Measurements from ENCODE around the gene ATP2A3. TPM values are rescaled to one million over a fixed set of nuclear protein-coding genes. Genes with fewer than 3 reads are reported as not detected.

Gene ATP2A3
- total RNA-seq, 2 donors from 2014 or later: 27.5 to 27.7 TPM

GRCh38 chr17:3977387-3977786, 13.2 kb upstream of the ATP2A3 start:
- intact Hi-C loops (cut with DNase I): no loop called here
- no peak for DNase-seq (ENCODE audit: low spot score)

DNA sequence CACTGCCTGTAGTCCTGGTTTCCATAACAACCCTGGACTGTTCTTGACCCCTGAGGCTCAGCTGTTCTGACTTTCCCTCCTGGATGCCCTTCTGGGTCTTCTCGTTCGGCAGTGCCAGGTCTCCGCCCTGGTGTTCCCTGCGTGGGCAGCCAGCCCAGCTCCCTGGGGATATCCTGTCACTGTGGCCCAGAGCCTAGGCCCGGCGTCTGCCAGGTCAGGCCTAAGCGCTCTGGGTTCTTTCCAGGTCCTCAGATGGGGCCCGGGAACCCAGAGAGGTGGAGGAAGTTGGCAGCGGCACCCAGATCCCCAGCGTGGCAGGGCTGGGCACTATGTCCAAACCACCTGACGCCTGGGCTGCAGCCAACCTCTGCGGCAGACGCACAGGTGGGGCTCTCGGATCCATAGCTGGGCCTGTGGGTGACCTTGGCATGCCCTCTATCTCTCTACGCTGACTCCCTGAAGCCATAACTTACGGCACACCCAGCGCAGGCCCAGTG, 12.5 kb upstream of the ATP2A3 start:
- peak; percentile 82 for DNase-seq (ENCODE audit: low spot score)
- intact Hi-C loops (cut with DNase I): no loop called here

DNA sequence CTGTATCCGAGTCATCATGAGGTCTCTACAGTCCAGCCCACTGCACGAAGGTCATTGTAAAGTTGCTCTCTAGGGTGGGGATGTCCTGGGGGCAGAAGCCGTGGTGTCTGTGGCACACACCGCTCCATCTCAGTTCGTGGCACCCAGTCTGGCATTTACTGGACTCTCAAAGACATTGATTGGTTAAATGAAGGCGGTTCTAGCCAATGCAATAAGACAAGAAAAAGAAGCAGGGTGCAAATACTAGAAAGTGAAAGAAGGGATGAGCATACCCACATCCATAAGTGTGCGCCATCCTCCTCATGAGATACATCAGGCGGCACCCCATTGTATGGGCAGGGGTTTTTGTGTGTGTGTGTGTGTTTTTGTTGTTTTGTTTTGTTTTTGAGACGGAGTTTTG, 10.7 kb upstream of the ATP2A3 start:
- intact Hi-C loops (cut with DNase I): no loop called here

DNA sequence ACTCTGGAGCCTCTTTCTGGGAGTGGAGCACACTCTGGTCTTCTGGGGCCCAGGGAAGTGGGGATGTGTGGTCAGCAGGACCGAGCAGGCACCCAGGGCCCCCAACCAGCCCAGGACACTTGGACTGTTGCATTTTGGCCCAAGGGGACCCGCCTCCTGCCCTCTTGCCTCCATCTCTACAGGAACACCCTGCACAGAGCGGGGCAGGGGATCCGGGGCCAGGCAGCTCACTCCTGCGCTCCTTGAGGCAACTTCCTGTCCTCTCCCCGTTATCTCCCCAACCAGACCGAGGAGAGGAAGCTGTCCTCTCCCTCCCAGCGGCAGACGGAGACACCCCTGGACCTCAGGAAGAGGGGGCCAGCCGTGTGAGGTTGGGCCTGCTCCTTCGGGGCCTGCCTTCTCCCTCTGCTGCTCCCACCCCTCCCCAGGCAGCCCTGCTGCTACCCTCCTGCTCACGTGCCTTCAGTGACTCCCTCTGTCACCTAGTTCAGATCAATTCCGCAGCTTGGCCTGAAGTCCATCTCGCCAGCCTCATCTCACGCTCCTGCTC, 10.0 kb upstream of the ATP2A3 start:
- no peak for DNase-seq (ENCODE audit: low spot score)
- intact Hi-C loops (cut with DNase I): no loop called here

More for the DNA sequence above, 10.7 kb upstream of the ATP2A3 start:
- DNase-seq (ENCODE audit: low spot score): no peak

DNA sequence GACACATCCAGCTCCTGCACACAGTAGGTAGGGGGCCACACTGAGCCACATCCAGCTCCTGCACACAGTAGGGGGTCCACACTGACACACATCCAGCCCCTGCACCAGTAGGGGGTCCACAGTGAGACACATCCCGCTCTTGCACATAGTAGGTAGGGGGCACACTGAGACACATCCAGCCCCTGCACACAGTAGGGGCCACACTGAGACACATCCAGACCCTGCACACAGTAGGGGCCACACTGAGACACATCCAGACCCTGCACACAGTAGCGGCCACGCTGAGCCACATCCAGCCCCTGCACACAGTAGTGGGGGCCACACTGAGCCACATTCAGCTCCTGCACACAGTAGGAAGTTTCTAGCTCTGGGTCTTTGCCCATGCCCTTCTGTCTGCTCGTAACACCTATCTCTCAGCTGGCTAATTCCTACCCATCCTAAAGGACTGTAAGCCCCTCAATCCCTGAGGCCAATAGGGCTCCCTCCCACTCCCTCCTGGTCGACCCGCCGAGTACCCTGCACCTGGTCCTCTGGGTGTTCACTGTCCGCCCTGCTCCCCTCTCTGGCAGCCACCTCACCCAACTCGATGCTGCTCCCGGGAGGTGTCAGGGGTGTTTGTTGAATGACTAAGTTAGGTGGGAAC, 9.4 kb upstream of the ATP2A3 start:
- intact Hi-C loops (cut with DNase I): no loop called here
- DNase-seq (ENCODE audit: low spot score): no peak

GRCh38 chr17:3972931-3973330, 8.7 kb upstream of the ATP2A3 start:
- no peak for DNase-seq (ENCODE audit: low spot score)
- intact Hi-C loops (cut with DNase I): no loop called here

DNA sequence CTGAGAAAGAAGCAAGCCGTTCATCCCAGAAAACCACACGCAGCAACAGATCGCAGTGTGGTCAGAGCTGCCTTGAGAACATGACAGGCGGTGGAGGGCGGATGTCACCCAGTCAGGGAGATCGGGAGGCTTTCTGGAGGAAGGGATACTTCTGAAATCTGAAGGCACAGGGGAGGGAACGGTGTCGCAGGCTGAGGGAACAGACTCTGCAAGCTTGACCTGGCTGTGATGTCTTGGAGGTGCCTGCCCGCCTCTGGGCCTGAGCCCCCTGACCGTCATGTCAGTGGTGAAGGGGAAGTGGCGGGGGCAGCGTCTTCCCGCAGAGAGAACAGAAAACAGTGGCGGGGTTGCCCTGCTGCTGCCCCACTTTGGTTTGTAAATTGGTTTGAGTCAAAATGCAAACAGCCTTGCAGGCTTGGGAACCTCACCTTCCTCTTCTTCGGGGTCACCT, 8.1 kb upstream of the ATP2A3 start:
- DNase-seq (ENCODE audit: low spot score): no peak
- intact Hi-C loops (cut with DNase I): no loop called here

DNA sequence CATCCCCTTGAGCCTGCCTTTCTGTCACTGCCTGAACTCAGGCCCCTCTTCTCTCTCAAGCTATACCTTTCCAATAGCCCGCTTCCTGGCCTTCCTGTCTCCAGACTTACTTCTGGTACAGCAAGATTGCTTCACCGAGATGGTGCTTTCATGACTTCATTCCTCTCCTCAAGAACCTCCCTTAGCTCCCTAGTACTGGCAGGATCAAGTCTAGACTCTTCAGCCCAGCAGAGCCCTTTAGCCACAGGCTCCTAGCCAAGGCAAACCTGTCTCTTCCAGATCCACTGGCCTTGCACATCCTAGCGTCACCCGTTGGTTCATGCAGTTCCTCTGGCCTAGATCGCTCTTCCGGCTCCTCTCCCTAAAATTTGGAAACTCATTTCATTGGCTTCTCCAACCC, 6.4 kb upstream of the ATP2A3 start:
- intact Hi-C loops (cut with DNase I): no loop called here
- no peak for DNase-seq (ENCODE audit: low spot score)

DNA sequence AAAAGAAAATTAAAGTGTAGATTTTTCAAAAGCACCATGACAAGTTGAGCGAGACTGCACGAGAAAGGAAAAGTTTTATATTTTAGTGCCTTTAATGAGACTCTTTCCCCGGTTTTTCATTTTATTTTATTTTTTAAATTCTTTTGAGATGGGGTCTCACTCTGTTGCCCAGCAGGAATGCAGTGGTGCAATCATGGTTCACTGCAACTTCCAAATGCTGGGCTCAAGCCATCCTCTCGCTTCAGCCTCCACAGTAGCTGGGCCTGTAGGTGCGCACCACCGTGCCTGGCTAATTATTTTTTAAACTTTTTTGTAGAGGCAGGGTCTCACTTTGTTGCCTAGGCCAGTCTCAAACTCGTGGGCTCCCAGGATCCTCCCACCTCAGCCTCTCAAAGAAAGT, 5.7 kb upstream of the ATP2A3 start:
- no peak for DNase-seq (ENCODE audit: low spot score)
- intact Hi-C loops (cut with DNase I): no loop called here

DNA sequence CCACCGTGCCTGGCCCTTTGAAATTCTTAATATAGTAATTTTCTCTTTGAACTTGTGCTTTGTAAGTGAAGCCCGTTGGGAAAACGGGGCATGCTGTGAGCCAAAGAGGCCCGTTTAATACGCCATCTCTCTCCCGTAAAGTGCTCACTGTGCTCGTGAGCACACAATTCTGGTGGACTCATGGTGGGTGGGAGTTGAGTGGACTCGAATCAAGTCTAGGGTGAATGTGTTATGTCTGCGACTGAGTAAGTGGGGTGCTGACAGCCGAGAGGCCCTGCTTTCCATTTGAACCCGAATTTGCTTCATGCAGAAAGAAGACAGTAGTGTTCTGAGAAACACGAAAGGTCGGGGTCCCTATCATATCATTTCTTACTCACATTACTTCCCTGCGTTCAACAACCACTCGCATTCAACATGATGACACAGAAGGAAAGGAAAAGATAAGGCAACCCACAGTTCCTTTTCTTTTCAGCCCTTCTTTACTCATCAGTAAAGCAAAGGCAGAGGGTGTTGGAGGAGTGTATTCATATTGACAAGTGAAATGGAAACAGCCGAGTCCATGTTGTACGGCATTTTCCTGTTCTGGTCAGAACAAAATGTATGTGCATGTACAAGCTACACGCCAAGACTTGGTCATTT, 4.8 kb upstream of the ATP2A3 start:
- no peak for DNase-seq (ENCODE audit: low spot score)
- intact Hi-C loops (cut with DNase I): no loop called here

GRCh38 chr17:3968015-3968414, 3.8 kb upstream of the ATP2A3 start:
- DNase-seq (ENCODE audit: low spot score): no peak
- intact Hi-C loops (cut with DNase I): no loop called here

DNA sequence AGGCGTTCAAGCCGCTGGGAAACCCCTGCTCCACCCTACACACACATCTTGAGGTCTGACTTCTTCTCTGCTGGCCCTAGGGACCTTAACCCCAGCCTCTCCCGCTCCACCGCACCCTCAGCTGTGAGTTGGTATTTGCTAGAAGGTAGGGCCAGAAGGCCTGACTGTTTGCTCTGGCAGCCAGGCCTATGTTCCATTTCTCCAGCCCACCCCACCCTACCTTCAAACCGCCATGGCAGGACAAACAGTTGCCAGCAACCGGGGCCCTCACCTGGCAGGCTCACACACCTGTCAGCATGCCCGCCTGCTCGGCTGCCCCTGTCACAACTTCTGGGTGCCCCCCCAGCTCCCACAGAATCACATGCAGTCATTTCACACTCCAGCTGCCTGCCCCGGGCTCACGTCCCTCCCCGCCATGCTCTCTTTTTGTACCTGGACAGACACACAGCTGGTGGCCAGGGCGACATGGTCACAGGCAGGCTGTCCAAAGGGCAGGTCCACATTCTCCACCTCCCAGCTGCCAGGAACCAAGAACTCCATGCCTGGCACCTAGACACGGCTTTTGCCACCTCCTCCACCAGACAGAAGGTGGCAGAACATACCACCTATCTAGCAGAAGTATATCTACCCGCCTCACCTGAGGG, 2.6 kb upstream of the ATP2A3 start:
- intact Hi-C loops (cut with DNase I): no loop called here
- DNase-seq (ENCODE audit: low spot score): no peak

DNA sequence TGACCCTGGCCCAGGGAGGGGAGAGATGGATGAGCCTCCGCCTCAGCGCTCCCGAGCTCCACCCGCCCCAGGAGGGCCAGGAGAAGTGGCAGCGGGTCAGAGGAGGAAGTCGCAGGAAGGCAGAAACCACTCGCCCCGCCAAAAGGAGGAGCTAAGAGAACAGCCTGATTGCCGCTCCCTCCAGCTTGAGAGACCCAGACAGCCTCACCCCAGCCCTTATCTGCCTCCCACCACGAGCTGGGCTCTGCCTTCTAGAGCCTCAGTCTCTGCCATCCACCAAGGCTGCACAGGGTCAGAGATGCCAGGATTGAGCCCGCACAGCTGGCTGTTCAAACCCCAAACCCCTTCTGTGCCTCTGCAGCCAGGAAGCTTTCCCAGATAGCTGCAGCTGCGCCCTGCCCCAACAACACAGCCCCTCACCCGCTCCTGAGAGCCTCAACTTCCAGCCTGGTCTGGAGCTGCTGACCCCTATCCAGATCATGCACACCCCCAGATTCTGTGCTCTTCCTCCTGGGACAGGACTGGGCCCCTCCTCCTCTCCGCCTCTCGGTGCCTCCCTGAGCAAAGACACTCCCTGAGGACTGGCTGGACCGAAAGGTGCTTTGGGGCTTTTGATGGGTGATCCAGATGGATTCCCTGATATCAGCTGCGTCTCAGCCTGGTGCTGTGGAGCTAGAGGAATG, 1.0 kb upstream of the ATP2A3 start:
- DNase-seq (ENCODE audit: low spot score): peak; percentile 91
- intact Hi-C loops (cut with DNase I): no loop called here

DNA sequence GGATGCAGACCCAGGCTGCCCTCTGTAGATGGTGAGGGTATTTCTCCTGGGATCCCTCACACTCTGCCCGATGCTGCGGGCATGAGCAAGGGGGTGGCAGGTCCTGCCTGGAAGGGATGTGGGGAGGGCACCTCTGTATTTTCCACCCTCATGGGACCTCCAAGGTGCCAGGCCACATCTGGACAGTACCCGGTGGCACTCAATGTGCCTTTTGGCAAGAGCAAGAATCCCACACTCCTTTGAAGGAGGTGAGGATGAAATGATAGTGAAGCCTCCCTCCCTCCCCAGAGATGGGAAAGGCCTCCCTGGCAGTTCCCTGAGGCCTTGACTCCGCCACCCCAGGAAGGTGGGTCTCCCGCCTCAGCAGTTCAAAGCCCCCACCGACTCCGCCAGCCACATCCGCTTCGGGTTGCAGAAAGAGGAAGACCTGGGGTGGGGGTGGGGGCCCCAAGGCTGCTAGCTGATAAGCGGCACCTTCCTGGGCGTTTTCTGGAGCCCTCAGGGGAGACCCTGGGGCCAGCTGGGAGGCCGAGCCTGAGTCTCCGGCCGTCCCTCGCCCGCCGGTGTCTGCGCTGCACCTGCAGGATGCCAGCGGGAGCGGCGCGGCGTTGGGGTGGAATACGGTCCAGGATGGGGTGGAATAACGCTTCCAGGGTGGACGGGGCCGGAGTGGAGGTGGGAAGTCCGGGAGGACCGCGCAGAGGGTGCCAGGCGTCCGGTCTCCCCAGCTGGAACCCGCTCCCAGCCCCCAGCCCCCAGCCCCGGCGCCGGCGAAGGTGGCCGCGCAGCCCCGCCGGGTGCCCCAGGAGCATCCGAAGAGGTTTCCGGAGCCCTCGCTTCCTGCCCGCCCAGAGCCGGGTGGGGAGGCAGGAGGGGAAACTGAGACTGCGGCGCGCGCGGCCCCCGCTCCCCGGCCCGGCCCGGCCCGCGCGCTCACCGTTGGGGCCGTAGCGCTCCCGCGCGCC, 718 bp downstream of the ATP2A3 start:
- DNase-seq (ENCODE audit: low spot score): no peak
- intact Hi-C loops (cut with DNase I): no loop called here

GRCh38 chr17:3962965-3963236, 1.3 kb downstream of the ATP2A3 start:
- no peak for DNase-seq (ENCODE audit: low spot score)
- intact Hi-C loops (cut with DNase I): no loop called here

- intact Hi-C loops (cut with DNase I): no loop called here
Measured at GRCh38 chr17:3962217-3962964, 1.8 kb downstream of the ATP2A3 start.

GRCh38 chr17:3961564-3962047, 2.6 kb downstream of the ATP2A3 start:
- intact Hi-C loops (cut with DNase I): no loop called here
- DNase-seq (ENCODE audit: low spot score): no peak

More at GRCh38 chr17:3962217-3962964, 1.8 kb downstream of the ATP2A3 start:
- DNase-seq (ENCODE audit: low spot score): no peak

DNA sequence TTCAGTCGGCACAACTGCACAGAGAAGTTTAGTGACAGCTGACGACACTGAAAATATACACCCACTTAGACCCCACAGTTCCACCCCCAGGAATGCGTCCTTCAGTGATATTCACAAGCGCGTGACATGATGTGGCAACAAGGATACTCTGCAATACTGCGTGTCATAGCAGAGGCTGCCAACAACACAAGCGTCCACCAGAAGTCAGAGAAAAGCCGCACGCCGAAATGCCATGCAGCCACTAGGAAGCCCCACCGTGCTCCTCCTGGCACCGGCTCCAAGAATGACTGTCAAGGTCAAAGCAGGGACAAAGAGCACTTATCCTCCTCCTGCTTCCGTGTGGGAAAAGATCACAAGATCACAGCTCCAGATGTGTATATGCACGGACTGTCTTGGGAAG, 3.5 kb downstream of the ATP2A3 start:
- intact Hi-C loops (cut with DNase I): no loop called here
- no peak for DNase-seq (ENCODE audit: low spot score)
